HG02970 (cell line): ENCODE measurements around the gene GYG1.
A peak's percentile ranks its signal among the peaks of the same experiment; 100 is the strongest.

Experiments used
- ATAC-seq: cut with Tn5 transposase; IDR thresholded peaks from one replicate; pipeline ENCODE4 v1.9.1; 2021; ENCODE audit warnings: mild to moderate bottlenecking, moderate library complexity, moderate number of reproducible peaks; ENCODE audit not compliant: unreplicated experiment, low FRiP score

GYG1 gene

GRCh38 chr3:148991219-148992026, at the start of gene GYG1:
TSS of gene GYG1 (plus strand) at chr3:148991540. CDS start at chr3:148991641, 101 bp downstream.
- ATAC-seq = peak; percentile 88

GRCh38 chr3:148943506-148944205, 47.7 kb upstream of the GYG1 start:
- peak; percentile 93 for ATAC-seq

- no peak for ATAC-seq
Measured at GRCh38 chr3:148945116-148945515, 46.2 kb upstream of the GYG1 start.

- no peak for ATAC-seq
Measured at GRCh38 chr3:148948913-148949657, 42.3 kb upstream of the GYG1 start.

- no peak for ATAC-seq
Measured at GRCh38 chr3:148950806-148951205, 40.5 kb upstream of the GYG1 start.

GRCh38 chr3:148951599-148952361, 39.6 kb upstream of the GYG1 start:
- ATAC-seq = no peak

GRCh38 chr3:148953094-148953493, 38.2 kb upstream of the GYG1 start:
- no peak for ATAC-seq

- no peak for ATAC-seq
Measured at GRCh38 chr3:148954981-148955380, 36.4 kb upstream of the GYG1 start.

GRCh38 chr3:148955544-148956346, 35.6 kb upstream of the GYG1 start:
- no peak for ATAC-seq

GRCh38 chr3:148957586-148957985, 33.8 kb upstream of the GYG1 start:
- ATAC-seq = no peak

GRCh38 chr3:148958696-148959095, 32.6 kb upstream of the GYG1 start:
- ATAC-seq = no peak

- ATAC-seq = no peak
Measured at GRCh38 chr3:148962513-148962912, 28.8 kb upstream of the GYG1 start.

GRCh38 chr3:148964809-148965208, 26.5 kb upstream of the GYG1 start:
- ATAC-seq = no peak

GRCh38 chr3:148968321-148968720, 23.0 kb upstream of the GYG1 start:
- ATAC-seq = no peak

GRCh38 chr3:148970271-148970670, 21.1 kb upstream of the GYG1 start:
- no peak for ATAC-seq

- no peak for ATAC-seq
Measured at GRCh38 chr3:148971401-148972163, 19.8 kb upstream of the GYG1 start.

- ATAC-seq = no peak
Measured at GRCh38 chr3:148974726-148975125, 16.6 kb upstream of the GYG1 start.

GRCh38 chr3:148975248-148975647, 16.1 kb upstream of the GYG1 start:
- ATAC-seq = no peak

- ATAC-seq = no peak
Measured at GRCh38 chr3:148975696-148976095, 15.6 kb upstream of the GYG1 start.
